HEK293 (cell line): Measurements from ENCODE around the gene CTSF.

Experiments
- GLI2 ChIP-seq: fragments of 450-650 bp; formaldehyde crosslinking; IDR thresholded peaks from 2 replicates; pipeline ENCODE4; 2017; ENCODE audit warnings: missing biosample characterization, missing genetic modification characterization, low read depth, borderline replicate concordance
- KLF7 ChIP-seq: fragments of 450-650 bp; formaldehyde crosslinking; IDR thresholded peaks from 2 replicates; pipeline ENCODE4 v1.5.1; 2016; ENCODE audit warnings: missing biosample characterization, missing genetic modification characterization, borderline replicate concordance
- KLF8 ChIP-seq: fragments of 450-650 bp; formaldehyde crosslinking; IDR thresholded peaks from 2 replicates; pipeline ENCODE4 v1.5.1; 2016; ENCODE audit warnings: missing biosample characterization, missing genetic modification characterization
- MZF1 ChIP-seq: fragments of 450-650 bp; formaldehyde crosslinking; IDR thresholded peaks from 2 replicates; pipeline ENCODE4 v1.5.1; 2017; ENCODE audit warnings: missing biosample characterization, missing genetic modification characterization, borderline replicate concordance
- OSR2 ChIP-seq: fragments of 450-650 bp; formaldehyde crosslinking; IDR thresholded peaks from 2 replicates; pipeline ENCODE4 v1.5.1; 2016; ENCODE audit warnings: missing biosample characterization, missing genetic modification characterization
- PRDM6 ChIP-seq: fragments of 450-650 bp; formaldehyde crosslinking; IDR thresholded peaks from 2 replicates; pipeline ENCODE4 v1.5.1; 2017; ENCODE audit warnings: missing biosample characterization, missing genetic modification characterization
- SCRT2 ChIP-seq: fragments of 450-650 bp; formaldehyde crosslinking; IDR thresholded peaks from 2 replicates; pipeline ENCODE4 v1.5.1; 2016; ENCODE audit warnings: missing biosample characterization, missing genetic modification characterization
- SETDB1 ChIP-seq: IDR thresholded peaks from one replicate; pipeline ENCODE4 v1.6.1; 2017; ENCODE audit warnings: mild to moderate bottlenecking, low read length, moderate library complexity, mixed read lengths; ENCODE audit not compliant: insufficient read length
- ZFHX2 ChIP-seq: fragments of 450-650 bp; formaldehyde crosslinking; conservative IDR thresholded peaks from 2 replicates; pipeline ENCODE4 v1.5.1; 2016; ENCODE audit warnings: missing biosample characterization, missing genetic modification characterization
- ZFP69B ChIP-seq: fragments of 450-650 bp; formaldehyde crosslinking; IDR thresholded peaks from 2 replicates; pipeline ENCODE4 v1.5.1; 2016; ENCODE audit warnings: missing biosample characterization, missing genetic modification characterization
- ZNF10 ChIP-seq: fragments of 450-650 bp; formaldehyde crosslinking; IDR thresholded peaks from 2 replicates; pipeline ENCODE4 v1.5.1; 2017; ENCODE audit warnings: missing biosample characterization, missing genetic modification characterization
- ZNF140 ChIP-seq: fragments of 450-650 bp; formaldehyde crosslinking; IDR thresholded peaks from 2 replicates; pipeline ENCODE4 v1.5.1; 2016; ENCODE audit warnings: missing biosample characterization, missing genetic modification characterization
- ZNF175 ChIP-seq: fragments of 450-650 bp; formaldehyde crosslinking; IDR thresholded peaks from 2 replicates; pipeline ENCODE4 v1.5.1; 2016; ENCODE audit warnings: missing biosample characterization, missing genetic modification characterization
- ZNF2 ChIP-seq: fragments of 450-650 bp; formaldehyde crosslinking; IDR thresholded peaks from 2 replicates; pipeline ENCODE4 v1.5.1; 2016; ENCODE audit warnings: missing biosample characterization, missing genetic modification characterization
- ZNF214 ChIP-seq: fragments of 450-650 bp; formaldehyde crosslinking; IDR thresholded peaks from 2 replicates; pipeline ENCODE4 v1.5.1; 2017; ENCODE audit warnings: missing biosample characterization, mild to moderate bottlenecking, missing genetic modification characterization, borderline replicate concordance
- ZNF302 ChIP-seq: fragments of 450-650 bp; formaldehyde crosslinking; IDR thresholded peaks from 2 replicates; pipeline ENCODE4 v1.5.1; 2016; ENCODE audit warnings: missing biosample characterization, missing genetic modification characterization, low read depth
- ZNF335 ChIP-seq: fragments of 450-650 bp; formaldehyde crosslinking; conservative IDR thresholded peaks from 2 replicates; pipeline ENCODE4 v1.5.1; 2016; ENCODE audit warnings: missing biosample characterization, missing genetic modification characterization
- ZNF501 ChIP-seq: fragments of 450-650 bp; formaldehyde crosslinking; IDR thresholded peaks from 2 replicates; pipeline ENCODE4 v1.5.1; 2016; ENCODE audit warnings: missing biosample characterization, missing genetic modification characterization
- ZNF514 ChIP-seq: fragments of 450-650 bp; formaldehyde crosslinking; IDR thresholded peaks from 2 replicates; pipeline ENCODE4 v1.5.1; 2016; ENCODE audit warnings: missing biosample characterization, missing genetic modification characterization
- ZNF529 ChIP-seq: fragments of 450-650 bp; formaldehyde crosslinking; IDR thresholded peaks from 2 replicates; pipeline ENCODE4 v1.5.1; 2017; ENCODE audit warnings: missing genetic modification characterization, missing biosample characterization; ENCODE audit not compliant: insufficient replicate concordance
- ZNF544 ChIP-seq: fragments of 450-650 bp; formaldehyde crosslinking; IDR thresholded peaks from 2 replicates; pipeline ENCODE4 v1.5.0; 2017; ENCODE audit warnings: missing biosample characterization, missing genetic modification characterization
- ZNF555 ChIP-seq: fragments of 450-650 bp; formaldehyde crosslinking; conservative IDR thresholded peaks from 2 replicates; pipeline ENCODE4 v1.5.1; 2017; ENCODE audit warnings: missing biosample characterization, mild to moderate bottlenecking, missing genetic modification characterization, inconsistent platforms
- ZNF626 ChIP-seq: fragments of 450-650 bp; sonication (Bioruptor Pico); formaldehyde crosslinking; IDR thresholded peaks from 2 replicates; pipeline ENCODE4 v1.5.1; 2018; ENCODE audit warnings: missing biosample characterization, missing genetic modification characterization, inconsistent platforms
- ZNF701 ChIP-seq: fragments of 450-650 bp; formaldehyde crosslinking; IDR thresholded peaks from 2 replicates; pipeline ENCODE4 v1.5.1; 2016; ENCODE audit warnings: missing biosample characterization, missing genetic modification characterization
- ZNF707 ChIP-seq: fragments of 450-650 bp; formaldehyde crosslinking; IDR thresholded peaks from 2 replicates; pipeline ENCODE4 v1.5.1; 2016; ENCODE audit warnings: missing biosample characterization, missing genetic modification characterization
- ZNF792 ChIP-seq: fragments of 450-650 bp; formaldehyde crosslinking; IDR thresholded peaks from 2 replicates; pipeline ENCODE4 v1.5.1; 2016; ENCODE audit warnings: missing biosample characterization, missing genetic modification characterization
- TF ChIP-seq, protein P1 (sequence below): fragments of 450-650 bp; formaldehyde crosslinking; IDR thresholded peaks from 2 replicates; pipeline ENCODE4 v1.5.1; 2016; ENCODE audit warnings: missing biosample characterization, missing genetic modification characterization, low read depth
- TF ChIP-seq, protein P2 (sequence below): fragments of 450-650 bp; formaldehyde crosslinking; IDR thresholded peaks from 2 replicates; pipeline ENCODE4 v1.5.0; 2017; ENCODE audit warnings: missing biosample characterization, missing genetic modification characterization, borderline replicate concordance
- TF ChIP-seq, protein P3 (sequence below): fragments of 450-650 bp; formaldehyde crosslinking; IDR thresholded peaks from 2 replicates; pipeline ENCODE4 v1.5.1; 2017; ENCODE audit warnings: missing biosample characterization, missing genetic modification characterization

Gene CTSF

GRCh38 chr11:66616379-66617154 is 48.2 kb upstream of the CTSF start, which contains the start of gene RBM14 (continued):
- TF ChIP-seq ZNF175 (tag by site-specific recombination) = no peak
- no peak for TF ChIP-seq ZNF214 (tag by site-specific recombination)
- no peak for TF ChIP-seq ZNF626 (tag by site-specific recombination)
- TF ChIP-seq, protein P1, sequence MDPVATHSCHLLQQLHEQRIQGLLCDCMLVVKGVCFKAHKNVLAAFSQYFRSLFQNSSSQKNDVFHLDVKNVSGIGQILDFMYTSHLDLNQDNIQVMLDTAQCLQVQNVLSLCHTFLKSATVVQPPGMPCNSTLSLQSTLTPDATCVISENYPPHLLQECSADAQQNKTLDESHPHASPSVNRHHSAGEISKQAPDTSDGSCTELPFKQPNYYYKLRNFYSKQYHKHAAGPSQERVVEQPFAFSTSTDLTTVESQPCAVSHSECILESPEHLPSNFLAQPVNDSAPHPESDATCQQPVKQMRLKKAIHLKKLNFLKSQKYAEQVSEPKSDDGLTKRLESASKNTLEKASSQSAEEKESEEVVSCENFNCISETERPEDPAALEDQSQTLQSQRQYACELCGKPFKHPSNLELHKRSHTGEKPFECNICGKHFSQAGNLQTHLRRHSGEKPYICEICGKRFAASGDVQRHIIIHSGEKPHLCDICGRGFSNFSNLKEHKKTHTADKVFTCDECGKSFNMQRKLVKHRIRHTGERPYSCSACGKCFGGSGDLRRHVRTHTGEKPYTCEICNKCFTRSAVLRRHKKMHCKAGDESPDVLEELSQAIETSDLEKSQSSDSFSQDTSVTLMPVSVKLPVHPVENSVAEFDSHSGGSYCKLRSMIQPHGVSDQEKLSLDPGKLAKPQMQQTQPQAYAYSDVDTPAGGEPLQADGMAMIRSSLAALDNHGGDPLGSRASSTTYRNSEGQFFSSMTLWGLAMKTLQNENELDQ (tag by site-specific recombination) = no peak
- TF ChIP-seq ZNF335 (tag by site-specific recombination) = peak; percentile 51; the same call in 1 of the 2 replicates
- no peak for TF ChIP-seq KLF8
- TF ChIP-seq KLF7 (tag by site-specific recombination) = 0 out of 2 replicates have a peak, but pooled peaks have one; percentile 30
- TF ChIP-seq ZNF501 (tag by site-specific recombination) = peak; percentile 67; the same call in 1 of the 2 replicates
- TF ChIP-seq, protein P2, sequence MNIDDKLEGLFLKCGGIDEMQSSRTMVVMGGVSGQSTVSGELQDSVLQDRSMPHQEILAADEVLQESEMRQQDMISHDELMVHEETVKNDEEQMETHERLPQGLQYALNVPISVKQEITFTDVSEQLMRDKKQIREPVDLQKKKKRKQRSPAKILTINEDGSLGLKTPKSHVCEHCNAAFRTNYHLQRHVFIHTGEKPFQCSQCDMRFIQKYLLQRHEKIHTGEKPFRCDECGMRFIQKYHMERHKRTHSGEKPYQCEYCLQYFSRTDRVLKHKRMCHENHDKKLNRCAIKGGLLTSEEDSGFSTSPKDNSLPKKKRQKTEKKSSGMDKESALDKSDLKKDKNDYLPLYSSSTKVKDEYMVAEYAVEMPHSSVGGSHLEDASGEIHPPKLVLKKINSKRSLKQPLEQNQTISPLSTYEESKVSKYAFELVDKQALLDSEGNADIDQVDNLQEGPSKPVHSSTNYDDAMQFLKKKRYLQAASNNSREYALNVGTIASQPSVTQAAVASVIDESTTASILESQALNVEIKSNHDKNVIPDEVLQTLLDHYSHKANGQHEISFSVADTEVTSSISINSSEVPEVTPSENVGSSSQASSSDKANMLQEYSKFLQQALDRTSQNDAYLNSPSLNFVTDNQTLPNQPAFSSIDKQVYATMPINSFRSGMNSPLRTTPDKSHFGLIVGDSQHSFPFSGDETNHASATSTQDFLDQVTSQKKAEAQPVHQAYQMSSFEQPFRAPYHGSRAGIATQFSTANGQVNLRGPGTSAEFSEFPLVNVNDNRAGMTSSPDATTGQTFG = no peak
- no peak for TF ChIP-seq MZF1
- TF ChIP-seq ZNF707 = no peak
- TF ChIP-seq ZNF529 (tag by site-specific recombination) = no peak
- no peak for TF ChIP-seq ZNF514 (tag by site-specific recombination)
- no peak for TF ChIP-seq OSR2 (tag by site-specific recombination)
- TF ChIP-seq ZNF10 (tag by site-specific recombination) = no peak
- TF ChIP-seq SCRT2 (tag by site-specific recombination) = no peak
- no peak for TF ChIP-seq ZNF792 (tag by site-specific recombination)
- TF ChIP-seq, protein P3, sequence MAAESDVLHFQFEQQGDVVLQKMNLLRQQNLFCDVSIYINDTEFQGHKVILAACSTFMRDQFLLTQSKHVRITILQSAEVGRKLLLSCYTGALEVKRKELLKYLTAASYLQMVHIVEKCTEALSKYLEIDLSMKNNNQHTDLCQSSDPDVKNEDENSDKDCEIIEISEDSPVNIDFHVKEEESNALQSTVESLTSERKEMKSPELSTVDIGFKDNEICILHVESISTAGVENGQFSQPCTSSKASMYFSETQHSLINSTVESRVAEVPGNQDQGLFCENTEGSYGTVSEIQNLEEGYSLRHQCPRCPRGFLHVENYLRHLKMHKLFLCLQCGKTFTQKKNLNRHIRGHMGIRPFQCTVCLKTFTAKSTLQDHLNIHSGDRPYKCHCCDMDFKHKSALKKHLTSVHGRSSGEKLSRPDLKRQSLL (tag by site-specific recombination) = no peak
- TF ChIP-seq ZNF2 (tag by site-specific recombination) = no peak; the same call in 1 of the 2 replicates
- no peak for TF ChIP-seq ZFP69B (tag by site-specific recombination)
- no peak for TF ChIP-seq ZNF302 (tag by site-specific recombination)
- no peak for TF ChIP-seq ZNF555 (tag by site-specific recombination)
- no peak for TF ChIP-seq ZNF544
- TF ChIP-seq ZNF701 (tag by site-specific recombination) = no peak
- no peak for TF ChIP-seq PRDM6 (tag by site-specific recombination)
- no peak for TF ChIP-seq ZNF140 (tag by site-specific recombination)
- no peak for TF ChIP-seq GLI2 (tag by site-specific recombination)
- no peak for TF ChIP-seq SETDB1
- peak; percentile 83; the same call in 1 of the 2 replicates for TF ChIP-seq ZFHX2 (tag by site-specific recombination)
